ENCODE results near the gene C22orf42.

GRCh38 chr22:32112380-32112779 is 46.7 kb downstream of the C22orf42 start:
- TF ChIP-seq CTCF (IDR thresholded peaks at IDR 0.05) = no peak
- TF ChIP-seq POLR2A (IDR thresholded peaks at IDR 0.05) = no peak
- no peak for TF ChIP-seq EP300 (IDR thresholded peaks at IDR 0.05)
- no peak for TF ChIP-seq POLR2AphosphoS5 (IDR thresholded peaks at IDR 0.05)

Data from gastroesophageal sphincter (tissue), 3 donors.